OCI-LY3 (cell line): ENCODE data around the gene OPN1LW.
A peak's percentile ranks its signal among the peaks of the same experiment; 100 is the strongest.

ENCODE experiments used
- H2AFZ ChIP-seq: fragments of 200-600, 300-600 bp; shearing (Covaris generic); 2 replicates; pipeline ENCODE4 v1.6.0; 2014; ENCODE audit warnings: antibody characterized with exemption, low read depth, low read length
- H3K27ac ChIP-seq: fragments of 200-600, 300-600 bp; sonication (generic); 2 replicates; pipeline ENCODE4 v1.5.1; 2014; ENCODE audit warnings: mild to moderate bottlenecking, low read length, moderate library complexity, mixed read lengths
- H3K27me3 ChIP-seq: fragments of 200-600, 300-600 bp; sonication (generic); 2 replicates; pipeline ENCODE4 v1.6.1; 2014; ENCODE audit warnings: low read depth, low read length, mixed read lengths
- H3K36me3 ChIP-seq: fragments of 200-600, 300-600 bp; sonication (generic); replicated peaks from 2 replicates; pipeline ENCODE3; 2014; ENCODE audit warnings: low read depth, low read length, mixed read lengths
- H3K4me1 ChIP-seq: fragments of 300-600, 200-600 bp; sonication (generic); 2 replicates; pipeline ENCODE4 v1.6.1; 2014; ENCODE audit warnings: low read length, mixed read lengths
- H3K4me2 ChIP-seq: fragments of 200-600, 300-600 bp; sonication (generic); 2 replicates; pipeline ENCODE4 v1.6.1; 2014; ENCODE audit warnings: low read length, mixed read lengths
- H3K4me3 ChIP-seq: fragments of 300-600, 200-600 bp; sonication (generic); 2 replicates; pipeline ENCODE4 v1.5.1; 2014; ENCODE audit warnings: antibody characterized with exemption, mild to moderate bottlenecking, low read length, moderate library complexity
- H3K79me2 ChIP-seq: fragments of 300-600, 200-600 bp; shearing (Covaris generic); 2 replicates; pipeline ENCODE4 v1.6.1; 2014; ENCODE audit warnings: mild to moderate bottlenecking, low read length, mixed read lengths
- H3K9ac ChIP-seq: fragments of 300-600, 200-600 bp; shearing (Covaris generic); 2 replicates; pipeline ENCODE4 v1.6.0; 2014; ENCODE audit warnings: mild to moderate bottlenecking, low read length, moderate library complexity
- H3K9me3 ChIP-seq: fragments of 200-600, 300-600 bp; shearing (Covaris generic); 2 replicates; pipeline ENCODE4 v1.6.1; 2014; ENCODE audit warnings: low read length, mixed read lengths; ENCODE audit not compliant: insufficient read depth
- H4K20me1 ChIP-seq: fragments of 200-600, 300-600 bp; sonication (generic); 2 replicates; pipeline ENCODE4 v1.6.1; 2016; ENCODE audit warnings: low read length, mixed read lengths; ENCODE audit not compliant: insufficient read depth
- CTCF ChIP-seq: fragments of 200-600, 300-600 bp; sonication (generic); IDR thresholded peaks from 2 replicates; pipeline ENCODE4 v1.5.1; 2014; ENCODE audit warnings: antibody characterized with exemption, low read length, low read depth
- EZH2phosphoT487 ChIP-seq: fragments of 200-600 bp; shearing (Covaris generic); IDR thresholded peaks from 2 replicates; pipeline ENCODE4 v1.6.1; 2018; ENCODE audit warnings: antibody characterized with exemption, mixed run types, low read depth

Gene OPN1LW

GRCh38 chrX:154135458-154136229 is 8.4 kb upstream of the OPN1LW start:
- Histone ChIP-seq H4K20me1 (no peaks in the 10 kb centered on the region), H3K9me3 (no peaks in the 10 kb centered on the region), H3K4me2 (peak overlapping the region; percentile 80; the same call in 1 of the 2 replicates), H3K27ac (no peak overlapping the region), H3K79me2 (no peaks in the 10 kb centered on the region), H2AFZ (no peak overlapping the region), H3K27me3 (peaks cover 9% of the 10 kb centered on the region), H3K4me1 (no peaks in the 10 kb centered on the region), H3K4me3 (no peak overlapping the region), H3K9ac (no peak overlapping the region), H3K36me3 (no peaks in the 10 kb centered on the region)
- no peak for TF ChIP-seq EZH2phosphoT487
- no peak for TF ChIP-seq CTCF

GRCh38 chrX:154136627-154137161 is 7.3 kb upstream of the OPN1LW start:
- Histone ChIP-seq H3K9me3 (no peaks in the 10 kb centered on the region), H3K27ac (no peak overlapping the region), H3K79me2 (no peaks in the 10 kb centered on the region), H3K4me3 (peak overlapping the region; percentile 68), H3K27me3 (peaks cover 9% of the 10 kb centered on the region), H3K4me1 (no peaks in the 10 kb centered on the region), H4K20me1 (no peaks in the 10 kb centered on the region), H3K36me3 (no peaks in the 10 kb centered on the region), H2AFZ (peak overlapping the region; percentile 42; the same call in 1 of the 2 replicates), H3K4me2 (peak overlapping the region; percentile 80), H3K9ac (peak overlapping the region; percentile 31)
- TF ChIP-seq EZH2phosphoT487 = no peak
- peak; percentile 73 for TF ChIP-seq CTCF

- Histone ChIP-seq H2AFZ (no peak overlapping the region), H3K79me2 (no peaks in the 10 kb centered on the region), H3K4me1 (no peaks in the 10 kb centered on the region), H3K9me3 (no peaks in the 10 kb centered on the region), H3K4me2 (no peak overlapping the region), H3K27ac (no peak overlapping the region), H3K27me3 (peaks cover 9% of the 10 kb centered on the region), H3K9ac (no peak overlapping the region), H4K20me1 (no peaks in the 10 kb centered on the region), H3K36me3 (no peaks in the 10 kb centered on the region), H3K4me3 (no peak overlapping the region)
- no peak for TF ChIP-seq EZH2phosphoT487
- no peak for TF ChIP-seq CTCF
These were observed 5.2 kb upstream of the OPN1LW start for GRCh38 chrX:154138857-154139256.

- Histone ChIP-seq H3K4me1 (no peaks in the 10 kb centered on the region), H2AFZ (no peak overlapping the region), H3K4me3 (no peak overlapping the region), H3K27ac (no peak overlapping the region), H3K36me3 (no peaks in the 10 kb centered on the region), H4K20me1 (no peaks in the 10 kb centered on the region), H3K9me3 (no peaks in the 10 kb centered on the region), H3K79me2 (no peaks in the 10 kb centered on the region), H3K27me3 (peaks cover 9% of the 10 kb centered on the region), H3K9ac (no peak overlapping the region), H3K4me2 (no peak overlapping the region)
- TF ChIP-seq CTCF = no peak
- no peak for TF ChIP-seq EZH2phosphoT487
These were observed 3.8 kb upstream of the OPN1LW start for GRCh38 chrX:154140206-154140605.
